ENCODE measurements around the gene GALC.
A peak's percentile ranks its signal among the peaks of the same experiment; 100 is the strongest.

The GALC gene

GRCh38 chr14:88007608-88008007 lies 14.6 kb upstream of the GALC start:
- no peak for DNase-seq

- peak in 2 of 51 donors; percentile 9 to 28 for DNase-seq
Measured at GRCh38 chr14:88005978-88006851, 13.2 kb upstream of the GALC start.

DNA sequence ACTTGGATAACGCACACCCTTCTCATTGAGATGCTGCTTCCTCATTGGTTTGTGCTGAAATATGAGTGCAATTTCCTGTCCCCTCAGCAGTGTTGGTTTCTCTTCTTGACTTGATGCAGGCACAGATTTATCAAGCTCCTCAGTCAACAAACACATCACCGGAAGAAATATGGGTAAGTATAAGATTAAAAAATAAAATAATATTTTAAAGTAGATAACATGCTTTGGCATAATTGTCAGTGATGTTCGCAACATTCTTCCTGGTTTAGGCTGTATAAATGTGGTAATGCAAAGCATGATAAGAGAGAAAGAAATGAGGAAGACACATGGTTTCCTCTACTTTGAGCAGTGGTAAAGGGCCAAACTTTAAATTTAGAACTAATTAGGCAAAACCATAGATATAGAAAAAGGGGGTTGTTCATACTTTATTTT lies 12.1 kb upstream of the GALC start, which contains the start of gene GPR65:
TSS of gene GPR65 (plus strand) at position 86 of the 432 bp plus-strand sequence. CDS start 5,713 bp downstream, outside the sequence.
- DNase-seq: peak in 1 of 51 donors; percentile 4

DNA sequence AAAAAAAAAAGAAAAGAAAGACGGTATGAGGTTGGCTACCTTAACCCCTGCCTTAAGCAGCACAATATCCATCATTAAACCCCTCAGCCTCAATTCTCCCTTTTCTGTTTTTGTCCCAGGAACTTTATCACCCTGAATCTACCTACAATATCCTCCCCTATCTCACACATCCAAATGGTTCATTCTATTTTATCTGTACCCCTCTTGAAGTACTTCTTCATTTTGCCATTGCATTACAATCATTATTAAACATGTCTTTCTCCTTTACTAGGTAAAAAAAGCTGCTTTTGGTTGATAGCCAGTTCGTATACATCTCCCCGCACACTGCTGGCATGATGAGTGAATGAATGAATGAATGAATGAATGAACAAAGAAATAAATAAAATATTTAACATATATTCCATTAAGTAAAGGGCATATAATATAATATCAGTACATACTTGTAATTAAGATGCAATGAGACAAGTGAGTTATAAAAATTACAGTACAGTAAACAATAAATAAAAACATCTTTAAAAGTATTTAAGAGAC lies 11.6 kb upstream of the GALC start:
- no peak for DNase-seq

DNA sequence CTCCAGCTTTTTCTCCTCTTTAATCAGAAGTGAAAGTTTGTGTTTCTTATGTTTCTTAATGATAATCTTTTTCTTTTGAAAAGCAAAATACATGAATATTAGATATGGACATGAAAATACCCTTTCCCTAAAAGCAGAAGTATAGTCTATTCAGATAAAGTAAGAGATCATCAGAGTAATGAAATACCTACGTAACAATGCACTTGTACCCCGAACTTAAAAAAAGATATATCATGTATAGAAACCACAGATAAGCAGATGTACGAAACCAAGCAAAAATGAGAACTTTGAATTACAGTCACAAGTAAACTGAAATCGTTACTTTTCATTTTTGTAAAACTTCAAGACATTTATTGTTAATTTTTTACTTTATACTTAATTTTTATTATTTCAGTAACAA lies 10.4 kb upstream of the GALC start:
- DNase-seq: no peak

GRCh38 chr14:88002421-88003075 lies 9.6 kb upstream of the GALC start:
- peak in 1 of 51 donors; percentile 1 for DNase-seq

GRCh38 chr14:87999277-87999676 lies 6.3 kb upstream of the GALC start:
- DNase-seq: no peak

- DNase-seq: no peak
Measured at GRCh38 chr14:87998482-87998881, 5.5 kb upstream of the GALC start.

GRCh38 chr14:87996291-87996592 lies 3.3 kb upstream of the GALC start:
- no peak for DNase-seq

DNA sequence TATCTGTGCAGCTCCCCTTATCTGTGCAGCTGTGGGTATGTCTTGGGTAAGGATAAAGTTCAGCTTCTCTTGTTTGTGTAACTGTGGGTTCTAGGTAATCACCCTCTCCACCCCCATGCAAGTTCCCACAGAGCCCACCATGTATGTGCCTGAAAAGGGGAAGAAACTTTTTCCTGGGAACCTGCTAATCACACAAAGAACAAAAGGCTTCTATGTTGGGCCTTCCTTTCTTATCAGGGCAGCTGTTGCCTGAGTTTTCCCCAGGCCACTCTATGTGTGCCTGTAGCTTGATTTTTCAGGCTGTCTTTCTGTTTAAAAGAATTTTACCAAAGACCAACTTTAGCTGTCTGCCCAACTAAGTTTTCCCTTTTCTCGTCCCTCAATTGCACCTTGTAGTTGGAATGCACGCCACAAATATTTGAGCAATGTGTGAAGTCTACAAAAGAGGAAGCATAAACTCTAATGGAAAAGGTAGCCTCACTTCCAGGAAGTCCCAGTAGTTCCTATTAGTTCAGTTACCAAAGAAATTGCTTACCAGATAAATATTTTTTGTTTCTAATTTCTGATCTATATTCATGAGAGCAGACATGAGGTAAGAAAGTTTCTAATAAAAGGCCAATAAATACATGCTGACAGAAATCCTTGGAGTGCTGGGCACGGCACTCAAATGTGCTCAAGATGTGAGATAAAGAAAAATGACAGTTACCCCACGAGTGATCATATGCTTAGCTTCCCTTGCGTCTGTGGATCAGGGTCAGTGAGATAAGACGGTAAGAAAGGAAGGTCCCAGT lies 2.7 kb upstream of the GALC start:
- DNase-seq: no peak

- DNase-seq: no peak
Measured at GRCh38 chr14:87994974-87995373, 2.0 kb upstream of the GALC start.

- peak in 16 of 51 donors; percentile 27 to 84 (median 52) for DNase-seq
Measured at GRCh38 chr14:87992346-87992717, 650 bp downstream of the GALC start.

DNA sequence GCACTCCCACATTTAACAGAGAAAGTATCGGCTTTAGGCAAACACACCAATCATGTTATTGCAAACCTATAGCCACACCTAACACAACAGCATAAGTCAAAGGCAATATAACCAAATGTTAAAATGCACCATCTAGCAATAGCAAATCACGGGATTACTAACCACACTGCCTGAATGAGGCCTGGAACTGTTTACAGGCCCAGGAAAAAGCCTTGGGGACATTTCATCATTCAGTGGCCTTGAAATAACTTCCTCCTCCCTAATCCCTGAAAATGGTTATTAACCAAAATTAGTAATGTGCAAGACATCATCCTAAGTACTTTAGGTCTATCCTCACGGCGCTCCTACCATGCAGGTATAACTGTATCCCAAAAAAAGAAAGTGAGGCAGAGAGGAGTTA lies 2.3 kb downstream of the GALC start:
- no peak for DNase-seq

DNA sequence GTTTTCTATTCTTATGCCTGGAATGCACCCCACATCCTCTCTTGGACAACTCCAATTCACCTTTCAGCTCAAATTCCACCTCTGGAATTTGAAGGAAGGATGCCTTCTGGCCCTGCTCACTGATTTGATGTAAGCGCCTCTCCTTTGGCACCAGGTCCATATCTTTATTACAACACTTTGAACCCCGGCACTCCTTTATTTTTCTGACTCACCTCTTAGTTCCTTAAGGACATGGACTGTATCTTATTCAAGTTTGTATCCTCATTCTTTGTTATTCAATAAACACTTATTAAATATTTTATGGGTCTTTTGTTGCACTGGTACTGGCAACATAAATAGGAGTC lies 3.1 kb downstream of the GALC start:
- no peak for DNase-seq

- no peak for DNase-seq
Measured at GRCh38 chr14:87989221-87989955, 3.6 kb downstream of the GALC start.

GRCh38 chr14:87979689-87980088 lies 13.3 kb downstream of the GALC start:
- DNase-seq: no peak

- DNase-seq: no peak
Measured at GRCh38 chr14:87975636-87976035, 17.3 kb downstream of the GALC start.

DNA sequence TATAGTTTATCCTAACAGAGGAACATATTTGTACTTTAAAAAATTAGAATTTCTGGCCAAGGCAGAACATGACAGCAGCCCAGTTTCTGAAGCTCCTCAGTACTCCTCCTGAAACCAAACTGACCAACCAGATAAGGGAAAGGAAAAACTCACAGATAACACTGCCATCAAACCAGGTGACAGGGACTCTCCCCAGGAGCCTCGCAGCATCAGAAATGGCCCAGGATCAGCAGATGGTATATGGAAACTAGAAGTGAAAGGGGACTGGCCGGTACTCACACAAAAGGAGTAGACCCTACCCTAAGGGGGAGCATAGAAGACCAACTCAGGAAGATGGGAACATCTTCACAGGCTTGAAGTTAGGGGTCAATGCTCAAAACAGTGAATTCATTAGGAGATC lies 22.0 kb downstream of the GALC start:
- no peak for DNase-seq

GRCh38 chr14:87967496-87967895 lies 25.5 kb downstream of the GALC start:
- DNase-seq: no peak

GRCh38 chr14:87966816-87967215 lies 26.2 kb downstream of the GALC start:
- DNase-seq: no peak

GRCh38 chr14:87961246-87961645 lies 31.7 kb downstream of the GALC start:
- no peak for DNase-seq

Data from hypothalamus (tissue), 51 donors.